GM18526 (cell line): Measurements from ENCODE around the gene NARF.

Source experiments
- POLR2A ChIP-seq: IDR thresholded peaks from 3 replicates; pipeline ENCODE4 v1.6.1; 2011; ENCODE audit not compliant: insufficient read length; ENCODE audit errors: extremely low read depth

NARF gene

DNA sequence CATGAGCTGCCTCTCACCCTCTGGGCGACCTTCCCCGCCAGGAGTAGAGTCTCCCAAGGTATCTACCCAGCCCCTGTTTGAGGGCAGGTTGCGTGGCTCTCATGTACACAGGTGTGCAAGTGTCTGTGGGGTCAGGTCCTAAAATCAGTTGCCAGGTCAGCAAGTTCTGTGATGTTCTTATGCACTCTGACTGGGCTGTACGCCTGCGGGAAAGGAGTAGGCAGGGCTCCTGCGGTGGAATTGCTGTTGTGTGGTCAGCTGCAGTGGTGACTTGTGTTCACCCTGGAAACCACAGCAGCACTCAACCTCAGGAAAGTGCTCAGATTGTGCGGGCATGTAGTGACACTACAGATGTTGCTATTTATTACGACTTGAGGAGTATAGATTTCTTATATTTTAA is 19.4 kb downstream of the NARF start:
- TF ChIP-seq POLR2A = no peak

DNA sequence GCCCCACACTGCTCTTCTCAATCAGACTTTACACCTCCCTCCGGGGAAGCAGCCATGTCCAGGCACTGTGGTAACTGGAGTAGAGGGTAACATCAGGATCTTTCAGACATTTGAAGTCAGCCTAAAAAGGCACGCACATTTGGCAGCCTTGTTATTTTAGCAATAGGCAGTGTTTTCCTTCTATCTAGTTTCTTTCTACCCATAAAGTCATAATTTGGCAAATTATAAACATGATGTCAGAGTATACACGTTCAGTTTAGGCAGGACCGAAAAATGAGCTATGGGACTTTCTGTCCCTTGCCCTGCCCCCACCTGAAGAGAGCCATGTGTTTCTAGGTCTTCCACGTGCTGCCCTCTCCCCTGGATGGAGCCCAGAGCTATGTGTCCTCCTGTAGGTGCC is 21.1 kb downstream of the NARF start:
- TF ChIP-seq POLR2A = no peak

DNA sequence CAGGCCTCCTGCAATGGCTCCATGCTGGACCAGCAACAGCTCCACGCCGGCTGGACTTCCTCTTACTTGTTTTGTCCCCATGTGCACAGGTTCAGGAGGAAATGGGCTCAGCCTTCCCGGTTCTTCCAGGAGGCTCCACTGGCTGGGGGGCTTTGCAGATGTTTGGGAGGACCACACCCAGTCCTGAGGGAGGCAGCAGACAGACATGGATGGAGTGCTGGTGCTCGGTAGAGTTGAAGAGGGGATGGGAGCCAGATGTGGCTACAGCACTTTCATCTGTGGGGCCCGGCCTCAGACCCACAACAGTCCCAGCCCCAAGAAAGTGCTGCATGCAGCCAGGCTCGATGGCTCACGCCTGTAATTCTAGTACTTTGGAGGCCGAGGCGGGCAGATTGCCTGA is 21.8 kb downstream of the NARF start:
- no peak for TF ChIP-seq POLR2A

DNA sequence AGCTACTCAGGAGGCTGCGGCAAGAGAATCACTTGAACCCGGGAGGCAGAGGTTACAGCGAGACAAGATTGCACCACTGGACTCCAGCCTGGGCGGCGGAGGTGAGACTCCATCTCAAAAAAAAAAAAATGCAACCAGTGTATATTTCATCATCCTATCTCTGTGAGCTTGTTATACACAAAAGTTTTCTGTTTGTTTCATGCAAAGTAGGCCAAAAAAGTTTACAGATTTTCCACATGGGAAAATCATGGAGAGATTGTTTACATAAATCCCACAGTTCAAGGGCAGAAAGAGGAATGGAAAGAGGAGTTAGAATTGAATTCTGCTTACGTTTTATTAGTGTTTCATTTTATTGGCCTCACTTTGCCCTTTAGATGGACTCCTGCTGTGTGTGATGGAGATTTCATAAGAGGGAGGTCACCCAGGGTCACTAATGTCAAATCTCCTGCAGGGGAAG is 24.7 kb downstream of the NARF start:
- no peak for TF ChIP-seq POLR2A

DNA sequence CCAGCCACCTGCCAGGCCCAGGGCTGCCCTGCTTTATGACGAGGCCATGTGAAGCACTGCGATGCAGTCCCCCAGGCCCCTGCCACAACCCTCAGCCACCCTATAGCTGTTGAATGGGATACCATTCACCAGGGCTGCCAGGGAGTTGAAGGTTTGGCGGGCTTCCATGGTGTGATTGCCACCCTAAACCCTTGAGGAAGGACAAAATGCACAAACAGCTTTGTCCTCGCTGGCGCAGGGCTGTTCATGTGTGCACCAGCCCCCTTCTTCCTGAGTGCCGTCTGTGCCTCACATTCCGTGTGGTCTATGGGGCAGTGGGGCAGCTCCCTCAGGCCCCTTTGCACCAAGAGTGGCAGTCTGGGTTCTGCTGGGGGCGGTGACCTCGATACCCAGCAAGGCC is 25.3 kb downstream of the NARF start:
- TF ChIP-seq POLR2A = no peak

DNA sequence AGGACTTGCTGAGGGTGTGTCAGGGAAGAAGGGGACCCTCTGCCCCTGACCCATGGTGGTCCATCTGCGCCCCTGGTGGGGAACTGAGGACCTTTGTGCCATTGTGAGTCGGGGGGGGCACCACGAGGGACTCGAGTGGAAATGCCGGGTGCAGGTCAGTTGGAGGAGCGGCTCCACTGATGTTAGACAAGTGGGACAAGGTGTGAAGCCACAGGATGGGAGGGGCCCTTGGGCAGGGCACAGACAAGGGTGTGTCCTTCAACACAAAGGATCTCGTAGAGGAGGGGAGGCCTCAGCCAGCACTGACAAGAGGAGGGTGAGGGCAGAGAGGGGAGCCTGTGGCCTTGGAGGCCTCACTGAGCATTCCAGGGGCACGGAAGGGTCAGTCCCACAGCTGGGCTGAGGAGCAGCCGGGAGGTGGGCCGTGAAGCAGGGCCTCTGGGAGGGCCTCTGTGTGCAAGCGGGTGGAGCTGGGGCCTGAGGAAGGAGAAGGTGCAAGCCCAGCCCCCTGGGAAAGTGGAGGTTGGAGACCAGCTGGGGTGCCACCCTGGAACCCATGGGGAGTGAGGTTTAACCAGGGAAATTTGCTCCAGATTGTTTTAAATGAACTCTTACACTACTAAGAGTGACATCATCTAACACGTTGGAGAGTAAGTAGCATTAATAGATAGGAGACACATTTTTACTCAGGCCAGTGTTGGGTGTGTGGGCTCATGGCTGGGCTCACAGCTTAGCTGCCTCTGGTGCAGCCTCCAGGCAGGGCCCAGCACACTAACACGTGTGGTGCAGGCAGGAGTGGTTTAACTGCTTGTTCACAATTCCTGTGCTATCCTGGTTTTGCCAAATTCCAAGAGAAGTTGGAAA is 27.9 kb downstream of the NARF start:
- TF ChIP-seq POLR2A = no peak

DNA sequence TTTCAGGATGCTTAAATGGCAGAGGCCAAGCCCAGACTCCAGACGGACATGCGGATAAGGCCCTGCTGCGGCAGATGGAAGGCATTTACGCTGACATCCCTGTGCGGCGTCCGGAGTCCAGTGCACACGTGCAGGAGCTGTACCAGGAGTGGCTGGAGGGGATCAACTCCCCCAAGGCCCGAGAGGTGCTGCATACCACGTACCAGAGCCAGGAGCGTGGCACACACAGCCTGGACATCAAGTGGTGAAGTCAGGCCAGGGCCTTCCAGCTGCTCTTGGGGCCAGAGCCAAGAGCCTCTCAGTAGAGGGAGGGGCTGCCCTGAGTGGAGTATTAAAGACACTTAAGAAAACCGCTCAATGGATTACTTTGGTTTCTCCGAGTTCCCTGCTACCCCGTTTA is 29.4 kb downstream of the NARF start:
- TF ChIP-seq POLR2A = no peak

DNA sequence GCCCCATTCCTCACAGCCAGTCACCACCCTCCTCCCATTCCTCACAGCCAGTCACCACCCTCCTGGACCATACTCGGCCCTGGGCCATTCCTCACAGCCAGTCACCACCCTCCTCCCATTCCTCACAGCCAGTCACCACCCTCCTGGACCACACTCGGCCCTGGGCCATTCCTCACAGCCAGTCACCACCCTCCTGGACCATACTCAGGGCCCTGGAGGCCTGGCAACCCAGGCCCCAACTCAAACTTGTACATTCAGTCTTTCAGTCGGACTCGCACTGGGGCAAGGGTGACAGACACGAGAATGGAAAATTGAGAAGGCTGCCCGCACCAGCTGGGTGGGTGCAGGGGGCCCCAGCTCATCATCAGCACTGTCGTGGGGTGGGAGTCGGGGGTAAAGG is 30.6 kb downstream of the NARF start:
- TF ChIP-seq POLR2A = no peak

DNA sequence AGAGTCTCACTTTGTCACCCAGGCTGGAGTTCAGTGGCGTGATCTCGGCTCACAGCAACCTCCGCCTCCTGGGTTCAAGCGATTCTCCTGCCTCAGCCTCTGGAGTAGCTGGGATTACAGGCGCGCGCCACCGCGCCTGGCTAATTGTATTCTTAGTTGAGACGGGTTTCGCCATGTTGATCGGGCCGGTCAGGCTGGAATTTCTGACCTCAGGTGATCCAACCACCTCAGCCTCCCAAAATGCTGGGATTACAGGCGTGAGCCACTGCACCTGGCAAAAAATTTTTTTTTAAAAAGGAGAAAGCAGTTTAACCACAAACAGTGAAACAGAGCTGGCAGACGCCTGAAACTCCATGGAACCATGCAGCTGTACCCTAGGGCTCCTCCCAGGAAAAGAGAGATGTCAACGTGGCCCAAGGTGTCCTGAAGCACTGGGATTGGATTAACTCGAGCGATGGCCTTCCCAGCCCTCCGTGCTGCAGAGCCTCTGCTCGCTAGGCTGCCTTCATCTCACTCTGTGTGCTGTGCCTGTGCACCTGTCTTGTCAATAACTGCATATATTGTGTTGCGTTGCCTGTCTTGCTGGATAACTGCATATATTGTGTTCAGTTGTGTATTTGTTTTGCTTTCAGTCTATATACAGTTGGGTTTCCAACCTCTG is 31.4 kb downstream of the NARF start:
- TF ChIP-seq POLR2A = no peak

DNA sequence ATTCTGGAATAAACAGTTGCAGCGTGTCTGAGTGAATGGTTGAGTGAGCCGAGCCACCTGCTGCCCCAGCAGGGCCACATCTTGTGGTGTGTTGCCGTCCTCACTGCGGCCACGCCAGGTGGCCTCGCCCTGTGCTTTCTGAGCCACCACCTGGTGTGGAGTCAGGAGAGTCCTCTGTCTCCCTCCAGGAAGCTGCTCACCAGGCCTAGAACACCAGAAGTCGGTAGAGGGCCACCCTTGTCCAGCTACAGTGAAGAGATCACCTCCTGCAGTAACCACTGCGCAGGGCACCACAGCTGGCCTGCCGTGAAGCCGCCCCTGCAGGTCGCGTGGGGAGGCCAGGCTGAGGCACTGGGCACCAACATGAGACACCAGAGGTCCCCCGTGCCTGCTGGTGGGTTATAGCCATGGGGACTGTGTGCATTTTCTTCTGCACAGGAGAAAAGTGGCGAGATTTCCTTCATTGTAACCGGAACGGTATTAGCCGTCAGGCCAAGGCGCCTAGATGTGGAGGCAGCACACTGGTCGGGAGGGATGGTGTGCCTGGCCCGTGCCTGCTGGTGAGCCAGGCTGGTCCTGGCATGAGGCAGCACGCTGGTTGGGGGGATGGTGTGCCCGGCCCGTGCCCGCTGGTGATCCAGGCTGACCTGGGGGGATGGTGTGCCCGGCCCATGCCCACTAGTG is 32.1 kb downstream of the NARF start:
- no peak for TF ChIP-seq POLR2A

DNA sequence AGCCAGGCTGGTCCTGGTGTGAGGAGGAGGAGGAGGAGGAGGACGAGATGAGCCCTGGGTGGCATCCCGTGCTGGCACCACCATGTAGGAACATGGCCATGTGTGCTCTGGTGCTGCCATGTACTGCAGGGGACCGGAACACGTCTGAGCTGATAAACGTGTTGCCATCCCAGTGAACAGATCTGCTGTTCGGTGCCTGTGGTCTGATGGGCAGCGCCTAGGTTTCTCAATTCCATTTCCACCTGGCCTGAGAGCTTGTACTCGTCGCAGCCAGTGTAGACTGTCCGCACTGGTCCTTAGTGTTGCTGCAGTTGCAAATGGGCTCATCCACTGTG is 32.6 kb downstream of the NARF start:
- no peak for TF ChIP-seq POLR2A

DNA sequence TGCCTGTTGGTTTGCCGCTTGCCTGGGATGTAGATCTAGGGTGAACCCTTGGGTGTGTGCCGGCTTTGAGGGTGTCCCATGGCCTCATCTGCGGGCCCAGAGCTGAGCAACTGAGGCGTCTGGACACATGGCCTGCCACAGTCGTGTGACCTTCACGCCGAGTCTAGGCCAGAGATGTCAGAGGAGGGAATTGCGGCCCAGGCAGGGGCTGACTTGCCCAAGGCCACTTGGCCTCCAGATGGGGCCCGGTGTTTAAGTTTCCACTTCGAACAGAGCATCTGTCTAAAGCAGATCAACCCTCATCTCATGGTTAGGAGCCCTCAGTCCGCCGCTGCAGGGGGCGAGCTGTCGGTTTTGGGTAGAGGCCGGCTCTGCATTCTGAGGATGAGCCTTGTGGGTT is 33.0 kb downstream of the NARF start:
- no peak for TF ChIP-seq POLR2A

DNA sequence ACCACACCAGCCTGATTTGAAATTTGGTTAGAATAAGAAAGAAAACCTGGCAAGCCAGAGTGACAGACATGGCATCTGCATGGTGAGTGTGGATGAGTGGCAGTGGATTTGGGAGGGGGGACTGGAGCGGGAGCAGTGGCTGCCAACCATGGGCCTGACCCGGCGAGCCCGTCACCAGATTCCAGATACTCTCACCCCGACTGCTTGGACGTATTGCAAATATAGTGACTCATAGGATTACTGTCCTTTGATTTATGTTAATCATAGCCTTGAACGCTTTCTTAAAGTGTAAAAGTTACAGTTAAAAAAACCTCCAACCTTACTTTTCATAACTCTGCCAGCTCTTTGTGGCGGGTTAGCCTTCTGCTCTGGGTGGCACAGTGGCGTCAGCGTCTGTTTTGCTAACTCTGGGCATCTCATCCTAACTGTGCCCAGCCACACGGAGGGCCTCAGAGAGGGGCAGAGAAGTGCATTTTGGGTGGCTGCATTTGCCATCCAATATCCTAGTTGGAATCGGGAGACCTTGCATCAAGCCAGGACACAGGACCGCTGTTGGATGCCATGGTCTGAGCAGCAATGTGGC is 34.2 kb downstream of the NARF start:
- no peak for TF ChIP-seq POLR2A

DNA sequence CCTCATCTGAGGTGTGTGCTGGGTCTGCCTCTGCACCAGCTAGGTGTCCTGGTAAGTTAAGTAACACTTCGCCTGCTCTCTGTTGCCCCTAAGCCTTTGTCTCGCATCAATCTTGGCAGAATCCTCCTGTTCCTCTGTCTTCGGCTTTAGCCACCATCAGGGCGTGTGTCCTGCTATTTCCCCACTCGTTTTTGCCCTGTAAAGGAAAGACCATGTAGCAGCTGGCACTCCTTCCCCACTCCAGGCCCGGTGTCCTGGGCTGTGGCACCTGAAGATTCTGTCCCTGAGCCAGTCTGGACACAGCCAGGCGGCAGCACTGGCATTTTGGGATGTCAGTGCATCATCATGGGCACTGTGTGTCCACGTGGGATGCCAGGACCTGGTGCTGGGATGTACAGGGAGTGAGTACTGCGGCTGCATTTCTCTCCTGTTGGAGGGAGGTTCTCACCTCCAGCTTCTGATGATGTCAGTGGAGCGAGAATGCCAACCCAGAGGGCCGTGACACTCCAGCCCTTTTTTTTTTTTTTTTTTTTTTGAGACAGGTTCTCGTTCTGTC is 34.8 kb downstream of the NARF start:
- TF ChIP-seq POLR2A = no peak

DNA sequence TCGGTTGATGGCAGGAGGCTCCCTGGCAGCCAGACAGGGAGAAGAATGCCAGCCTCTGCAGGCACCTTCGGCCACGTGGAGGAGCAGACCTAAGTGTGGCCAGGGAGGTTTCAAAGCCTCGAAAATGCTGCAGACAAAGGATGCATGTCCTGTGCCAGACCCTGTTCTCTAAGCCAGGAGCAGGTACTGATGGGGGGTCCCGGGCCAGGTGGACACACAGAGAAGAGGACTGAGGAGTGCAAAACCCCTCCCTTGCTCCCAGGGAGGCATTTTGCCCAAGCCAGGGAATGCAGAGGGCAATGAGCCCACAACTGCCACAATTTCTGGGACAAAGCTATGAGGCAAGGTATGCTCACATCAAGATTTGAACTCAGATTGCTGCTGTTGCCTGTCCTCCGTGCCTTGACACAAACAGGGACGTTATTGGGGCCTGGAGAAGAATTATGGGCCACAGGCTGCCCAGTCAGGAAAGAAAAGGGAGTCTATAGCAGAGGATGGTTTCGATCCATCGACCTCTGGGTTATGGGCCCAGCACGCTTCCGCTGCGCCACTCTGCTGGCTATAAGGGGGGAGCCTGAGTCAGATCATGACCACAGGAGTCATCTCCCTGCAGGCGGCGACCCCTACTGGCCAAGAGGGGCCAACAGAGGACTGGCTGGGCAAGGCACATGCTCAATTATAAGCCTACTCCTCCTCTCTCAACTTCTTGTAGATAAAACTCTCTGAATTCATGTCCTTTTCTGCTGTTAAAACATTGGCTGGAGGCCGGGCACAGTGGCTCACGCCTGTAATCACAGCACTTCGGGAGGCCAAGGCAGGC is 35.9 kb downstream of the NARF start:
- no peak for TF ChIP-seq POLR2A

DNA sequence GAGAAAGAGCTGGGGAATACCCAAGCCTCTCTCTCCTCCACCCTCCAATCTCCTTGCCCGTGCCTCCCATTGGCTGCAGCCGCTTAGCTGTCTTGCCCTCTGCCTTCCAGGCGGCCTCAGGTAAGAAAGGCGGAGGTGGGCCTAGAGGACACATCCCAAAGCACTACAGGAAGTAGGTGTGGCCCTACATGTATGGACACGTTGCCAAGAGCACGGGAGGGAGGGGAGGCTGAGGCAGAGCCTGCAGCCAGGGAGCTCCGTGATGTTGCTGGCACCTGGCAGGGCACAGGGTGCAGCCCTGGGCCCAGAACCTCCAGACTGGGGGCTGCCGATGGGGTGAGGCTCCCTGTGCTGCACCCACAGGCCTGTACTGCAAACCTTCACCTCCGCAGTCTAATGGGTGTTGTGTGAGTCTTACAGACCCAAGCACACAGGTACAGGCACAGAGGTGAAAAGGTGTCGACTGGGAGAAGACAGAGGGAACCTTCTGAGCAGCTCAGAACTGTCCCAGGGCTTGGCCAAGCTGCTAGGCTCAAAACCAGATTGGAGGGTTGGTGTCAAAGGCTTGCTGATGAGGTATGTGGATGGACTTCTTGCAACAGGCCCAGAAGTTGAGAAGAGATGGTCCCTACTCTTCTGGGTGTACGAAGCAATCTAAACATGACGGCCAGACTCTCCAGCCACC is 37.4 kb downstream of the NARF start:
- TF ChIP-seq POLR2A = no peak
